Stomach (tissue), 19 donors: ENCODE data around the gene SPANXN2. TPM values are rescaled to one million over a fixed set of nuclear protein-coding genes. Genes with fewer than 3 reads are reported as not detected.
"Not testable (repeated sequence)": the region's sequence is repeated elsewhere in the genome, so short reads cannot be mapped to it uniquely, and the experiment has no call there.

Source experiments
- DNase-seq, 2 donors: peaks; one replicate each; pipeline versions ENCODE4 v3.0.0 to v3.0.0-alpha.2; 2013 to 2019
- H3K27ac ChIP-seq, 5 donors: fragments of 200-600 bp in 4 of 5; sonication (generic) in 4 of 5; one replicate each; pipeline ENCODE4 v1.5.1; 2013 to 2019; ENCODE audit warnings: mild to moderate bottlenecking in 1 of 5, moderate library complexity in 1 of 5
- H3K27me3 ChIP-seq, 3 donors: fragments of 200-600 bp; sonication (generic); one replicate each; pipeline ENCODE4 v1.5.1; 2017 to 2019; ENCODE audit warnings: mixed run types in 1 of 3
- H3K36me3 ChIP-seq, 4 donors: fragments of 200-600 bp; sonication (generic); 1 replicate in 3 of 4; 2 replicates in 1 of 4; pipeline ENCODE4 v1.5.1; 2016 to 2019
- H3K4me1 ChIP-seq, 4 donors: fragments of 200-600 bp; sonication (generic); one replicate each; pipeline ENCODE4 v1.5.1; 2016 to 2019
- H3K4me3 ChIP-seq, 4 donors: fragments of 200-600 bp; sonication (generic) in 3 of 4; one replicate each; pipeline ENCODE4 v1.5.1; 2016 to 2019; ENCODE audit warnings: mild to moderate bottlenecking in 1 of 4
- H3K9me3 ChIP-seq, 4 donors: fragments of 200-600 bp; sonication (generic); one replicate each; pipeline ENCODE4 v1.5.1; 2016 to 2019
- CTCF ChIP-seq, 7 experiments: fragments of 450-650 bp in 4 of 7; fragments of 200-600 bp in 3 of 7; sonication (generic) in 3 of 7; IDR thresholded peaks; one replicate each; pipeline ENCODE4 v1.5.1; 2016 to 2019; ENCODE audit warnings: antibody characterized with exemption in 7 of 7, control low read depth in 2 of 7, mild to moderate bottlenecking in 1 of 7
- EP300 ChIP-seq: sonication (generic); formaldehyde crosslinking; IDR thresholded peaks from one replicate; pipeline ENCODE4 v1.6.1; 2017; ENCODE audit warnings: antibody characterized with exemption
- POLR2A ChIP-seq, 4 donors: fragments of 450-650 bp; IDR thresholded peaks; one replicate each; pipeline ENCODE4 v1.6.1; 2016; ENCODE audit warnings: antibody characterized with exemption in 4 of 4, control low read depth in 2 of 4, mild to moderate bottlenecking in 1 of 4, moderate library complexity in 1 of 4
- POLR2AphosphoS5 ChIP-seq, 3 donors: sonication (generic); formaldehyde crosslinking; IDR thresholded peaks; one replicate each; pipeline ENCODE4 v1.6.1; 2016; ENCODE audit warnings: antibody characterized with exemption in 3 of 3
- WGBS, 5 donors: extraction: QIAGEN DNeasy Blood & Tissue Kit in 3 of 5; methylation state at CpG; one replicate each; pipeline versions ENCODE4 v1.1.5 to v1.1.7; 2013 to 2018; 5-methylcytosine and 5-hydroxymethylcytosine counted together
- intact Hi-C: fragments of 100-400 bp; cut with DNase I; formaldehyde crosslinking; loops from one replicate; pipeline ENCODE4 v1.15.1; 2023; ENCODE audit warnings: low total_unique reads
- long read RNA-seq, 10 donors: transcript quantifications; one replicate each; lab custom pipeline, GENCODE V29; 2026
- polyA plus RNA-seq, 3 donors: library from polyadenylated mRNA; stranded (reverse); fragments of 200-250 nt; gene quantifications; one replicate each; pipeline ENCODE4 v1.2.3, GENCODE V29; 2013
- total RNA-seq, 5 donors: library from RNA; depleted of rRNA; stranded (reverse); fragments of >200 nt; gene quantifications; one replicate each; pipeline versions ENCODE4 v1.1.0 to v1.2.3, GENCODE V29; 2014 to 2016
- donor health status: healthy with polysubstance abuse.
- donor health status: Bipolar disorder and iron deficiency.
- donor health status: healthy.

The SPANXN2 gene
- total RNA-seq = not detected
- not detected for polyA plus RNA-seq
- long read RNA-seq, donor 1 = 0 reads
- long read RNA-seq, donor 2 = 0 reads
- long read RNA-seq, donor 3 = 0 reads
- long read RNA-seq, donor 4 = 0 reads
- long read RNA-seq, donor 5 = 0 reads
- long read RNA-seq, donor 6 = 0 reads
- long read RNA-seq, donor 7 = 0 reads
- long read RNA-seq, donor 8 = 0 reads
- long read RNA-seq, donor 9 = 0 reads
- long read RNA-seq, donor 10 = 0 reads

GRCh38 chrX:143720652-143721051 lies at the start of gene SPANXN2:
Gene SPANXN2, minus strand, starts transcription at chrX:143720752. Its CDS starts 84 bp downstream, at chrX:143720668.
- H3K27ac ChIP-seq, H3K4me3 ChIP-seq, DNase-seq, H3K9me3 ChIP-seq, H3K36me3 ChIP-seq, H3K27me3 ChIP-seq, H3K4me1 ChIP-seq, intact Hi-C loops: not testable (repeated sequence)
- 30 to 63% (median 53%) methylated on average over 2 of the region's 2 CpGs for WGBS, 5 donors

- intact Hi-C loops = no loop called here
- 59 to 86% (median 76%) methylated on average over 3 of the region's 3 CpGs for WGBS, 5 donors
- TF ChIP-seq CTCF (IDR thresholded peaks at IDR 0.05) (no peak), POLR2AphosphoS5 (IDR thresholded peaks at IDR 0.05) (no peak), POLR2A (IDR thresholded peaks at IDR 0.05) (no peak), EP300 (no peak)
- H3K27me3 ChIP-seq = no peaks in the 10 kb centered on the region
- H3K27ac ChIP-seq = no peak overlapping the region
- H3K36me3 ChIP-seq = no peaks in the 10 kb centered on the region
- no peak overlapping the region for H3K4me3 ChIP-seq
- H3K4me1 ChIP-seq = no peaks in the 10 kb centered on the region
- DNase-seq = no peak
- H3K9me3 ChIP-seq = peaks cover 0 to 20% (median 0%) of the 10 kb centered on the region in 4 donors
Measured at GRCh38 chrX:143768976-143769375, 48.4 kb upstream of the SPANXN2 start.

GRCh38 chrX:143767789-143768188 lies 47.2 kb upstream of the SPANXN2 start:
- H3K27ac ChIP-seq, intact Hi-C loops: not testable (repeated sequence)

GRCh38 chrX:143757887-143758286 lies 37.3 kb upstream of the SPANXN2 start:
- no peak for DNase-seq
- Histone ChIP-seq H3K27me3 (no peaks in the 10 kb centered on the region), H3K4me1 (no peaks in the 10 kb centered on the region), H3K4me3 (no peak overlapping the region), H3K27ac (no peak overlapping the region), H3K9me3 (no peaks in the 10 kb centered on the region), H3K36me3 (no peaks in the 10 kb centered on the region)
- TF ChIP-seq CTCF (IDR thresholded peaks at IDR 0.05) (no peak), POLR2A (IDR thresholded peaks at IDR 0.05) (no peak), EP300 (no peak), POLR2AphosphoS5 (IDR thresholded peaks at IDR 0.05) (no peak)
- 84 to 96% (median 91%) methylated on average over 6 to 7 of the region's 7 CpGs for WGBS, 5 donors
- intact Hi-C loops = no loop called here

More at GRCh38 chrX:143767789-143768188, 47.2 kb upstream of the SPANXN2 start:
- H3K27me3 ChIP-seq, H3K36me3 ChIP-seq, H3K4me3 ChIP-seq, DNase-seq, H3K4me1 ChIP-seq: not testable (repeated sequence)
- H3K9me3 ChIP-seq = peaks cover 0 to 20% (median 0%) of the 10 kb centered on the region in 4 donors
- WGBS, 5 donors = 87 to 97% (median 92%) methylated on average over 8 to 10 of the region's 12 CpGs

GRCh38 chrX:143757375-143757774 lies 36.8 kb upstream of the SPANXN2 start:
- intact Hi-C loops = no loop called here
- 81 to 96% (median 93%) methylated on average over 20 to 37 of the region's 37 CpGs for WGBS, 5 donors
- DNase-seq = no peak
- Histone ChIP-seq H3K4me3 (no peak overlapping the region), H3K27me3 (no peaks in the 10 kb centered on the region), H3K9me3 (no peaks in the 10 kb centered on the region), H3K27ac (no peak overlapping the region), H3K36me3 (no peaks in the 10 kb centered on the region), H3K4me1 (no peaks in the 10 kb centered on the region)
- TF ChIP-seq EP300 (no peak), CTCF (IDR thresholded peaks at IDR 0.05) (no peak), POLR2AphosphoS5 (IDR thresholded peaks at IDR 0.05) (no peak), POLR2A (IDR thresholded peaks at IDR 0.05) (no peak)
